ENCODE measurements around the gene NSD1.
A peak's percentile ranks its signal among the peaks of the same experiment; 100 is the strongest.

Gene NSD1

DNA sequence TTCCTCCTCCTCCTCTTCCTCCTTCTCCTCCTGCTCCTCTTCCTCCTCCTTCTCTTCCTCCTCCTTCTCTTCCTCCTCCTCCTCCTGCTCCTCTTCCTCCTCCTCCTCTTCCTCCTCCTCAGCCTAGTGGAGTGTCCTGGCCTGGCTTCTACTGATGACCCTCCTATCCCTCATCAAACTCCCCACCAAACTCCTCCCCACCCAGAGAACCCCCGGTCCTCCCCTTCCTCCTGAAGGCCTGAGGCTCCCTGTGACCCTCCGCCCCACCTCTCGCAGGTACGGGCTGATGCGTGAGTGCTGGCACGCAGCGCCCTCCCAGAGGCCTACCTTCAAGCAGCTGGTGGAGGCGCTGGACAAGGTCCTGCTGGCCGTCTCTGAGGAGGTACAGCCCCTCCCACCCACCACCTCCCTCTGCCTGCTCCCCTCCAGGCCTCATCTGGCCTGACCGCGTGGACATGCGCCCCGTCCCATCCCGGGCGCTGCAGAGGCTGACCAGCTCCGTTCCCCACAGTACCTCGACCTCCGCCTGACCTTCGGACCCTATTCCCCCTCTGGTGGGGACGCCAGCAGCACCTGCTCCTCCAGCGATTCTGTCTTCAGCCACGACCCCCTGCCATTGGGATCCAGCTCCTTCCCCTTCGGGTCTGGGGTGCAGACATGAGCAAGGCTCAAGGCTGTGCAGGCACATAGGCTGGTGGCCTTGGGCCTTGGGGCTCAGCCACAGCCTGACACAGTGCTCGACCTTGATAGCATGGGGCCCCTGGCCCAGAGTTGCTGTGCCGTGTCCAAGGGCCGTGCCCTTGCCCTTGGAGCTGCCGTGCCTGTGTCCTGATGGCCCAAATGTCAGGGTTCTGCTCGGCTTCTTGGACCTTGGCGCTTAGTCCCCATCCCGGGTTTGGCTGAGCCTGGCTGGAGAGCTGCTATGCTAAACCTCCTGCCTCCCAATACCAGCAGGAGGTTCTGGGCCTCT is 36.3 kb upstream of the NSD1 start:
- no peak for DNase-seq

DNA sequence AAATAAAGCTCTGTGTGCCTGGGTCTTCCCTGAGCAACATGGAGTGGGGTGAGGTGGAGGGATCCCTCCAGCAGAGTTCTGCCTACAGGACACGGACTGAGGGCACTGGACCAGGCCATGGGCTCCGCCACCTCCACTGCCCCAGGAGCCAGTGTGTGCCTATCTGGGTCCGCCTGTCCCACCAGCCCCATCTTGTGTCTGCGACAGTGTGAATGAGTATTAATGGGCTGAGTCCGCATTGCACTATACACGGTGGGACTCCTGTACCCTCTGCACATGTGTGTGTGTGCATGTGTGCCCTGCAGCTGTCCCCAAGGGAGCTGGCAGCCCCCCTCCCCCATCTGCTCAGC is 35.5 kb upstream of the NSD1 start:
- no peak for DNase-seq

DNA sequence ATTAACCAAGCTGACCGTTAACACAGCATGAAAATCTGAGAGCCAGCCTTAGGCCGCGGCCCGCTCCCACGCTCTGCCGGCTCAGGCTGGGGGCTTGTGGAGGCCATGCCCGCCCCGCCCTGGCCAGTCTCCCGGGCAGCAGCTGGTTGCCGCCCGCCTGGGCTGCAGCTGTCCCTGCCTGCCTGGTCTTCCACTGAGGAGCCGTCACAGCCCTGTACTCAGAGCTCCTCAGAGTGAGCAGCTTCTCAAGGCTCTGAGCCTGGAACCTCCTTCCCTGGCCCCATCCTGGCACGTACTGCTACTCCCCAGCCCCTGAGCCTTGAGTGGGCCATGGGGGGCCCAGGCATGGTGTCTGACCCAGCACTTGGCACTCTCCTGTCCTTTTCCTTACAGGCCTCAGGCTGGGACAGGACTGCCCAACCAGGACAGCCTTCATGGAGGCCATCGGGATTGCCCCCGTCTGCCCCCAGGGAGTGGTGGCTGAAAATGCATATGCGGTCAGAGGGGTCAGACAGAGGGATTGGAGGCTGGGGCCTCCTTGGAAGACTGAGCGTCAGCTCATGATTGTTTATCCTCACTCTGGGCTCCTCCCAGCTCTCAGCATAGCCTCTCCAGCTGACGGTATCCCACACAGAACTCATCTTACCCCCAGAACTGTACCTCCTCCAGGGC is 35.0 kb upstream of the NSD1 start:
- DNase-seq = no peak

DNA sequence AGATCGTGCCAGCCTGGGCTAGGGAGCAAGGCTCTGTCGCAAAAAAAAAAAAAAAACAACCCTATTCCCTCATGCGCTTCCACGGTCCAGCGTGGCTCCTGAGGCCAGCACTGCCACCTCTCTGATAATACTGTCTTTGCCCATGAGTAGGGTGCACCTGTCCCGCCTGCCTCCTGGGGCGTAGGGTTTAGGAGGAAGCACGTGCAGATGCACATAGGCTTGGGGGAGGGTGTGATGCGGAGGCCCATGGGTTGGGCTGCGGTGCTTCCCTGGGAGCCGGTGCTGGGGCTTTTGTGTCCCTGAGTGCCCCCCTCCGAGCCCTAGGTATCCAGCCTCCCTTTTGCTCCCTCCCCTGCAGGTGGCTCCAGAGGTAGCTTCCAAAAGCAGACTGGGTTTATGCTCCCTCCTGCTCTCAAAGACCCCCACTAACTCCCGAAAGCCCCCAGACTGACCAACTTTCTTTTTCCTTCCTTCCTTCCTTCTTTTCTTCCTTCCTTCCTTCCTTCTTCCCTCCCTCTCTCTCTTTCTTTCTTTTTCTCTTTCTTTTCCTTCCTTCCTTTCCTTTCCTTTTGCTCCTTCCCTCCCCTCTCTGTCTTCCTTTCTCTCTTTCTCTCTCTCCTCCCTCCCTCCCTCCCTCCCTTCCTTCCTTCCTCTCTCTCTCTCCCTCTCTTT is 34.0 kb upstream of the NSD1 start:
- no peak for DNase-seq

DNA sequence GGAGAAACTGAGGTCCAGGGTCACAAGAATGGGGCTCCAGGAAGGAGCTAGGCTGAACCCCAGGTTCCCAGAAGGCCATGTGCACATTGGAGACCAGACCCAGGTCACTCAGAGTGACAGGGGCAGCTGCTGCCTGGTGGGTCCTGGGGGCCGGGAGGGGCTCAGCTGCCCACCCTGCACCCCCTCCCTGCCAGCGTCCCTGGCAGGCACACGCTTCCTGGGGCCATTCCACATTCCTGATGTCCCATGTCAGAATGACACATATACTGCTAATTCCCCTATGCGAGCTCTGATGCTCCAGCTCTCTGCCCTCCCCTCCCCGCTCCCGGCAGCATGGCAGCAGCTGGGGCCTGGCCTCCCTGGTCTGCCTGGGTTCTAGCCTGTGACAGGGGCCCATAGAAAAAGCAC is 32.9 kb upstream of the NSD1 start:
- no peak for DNase-seq

DNA sequence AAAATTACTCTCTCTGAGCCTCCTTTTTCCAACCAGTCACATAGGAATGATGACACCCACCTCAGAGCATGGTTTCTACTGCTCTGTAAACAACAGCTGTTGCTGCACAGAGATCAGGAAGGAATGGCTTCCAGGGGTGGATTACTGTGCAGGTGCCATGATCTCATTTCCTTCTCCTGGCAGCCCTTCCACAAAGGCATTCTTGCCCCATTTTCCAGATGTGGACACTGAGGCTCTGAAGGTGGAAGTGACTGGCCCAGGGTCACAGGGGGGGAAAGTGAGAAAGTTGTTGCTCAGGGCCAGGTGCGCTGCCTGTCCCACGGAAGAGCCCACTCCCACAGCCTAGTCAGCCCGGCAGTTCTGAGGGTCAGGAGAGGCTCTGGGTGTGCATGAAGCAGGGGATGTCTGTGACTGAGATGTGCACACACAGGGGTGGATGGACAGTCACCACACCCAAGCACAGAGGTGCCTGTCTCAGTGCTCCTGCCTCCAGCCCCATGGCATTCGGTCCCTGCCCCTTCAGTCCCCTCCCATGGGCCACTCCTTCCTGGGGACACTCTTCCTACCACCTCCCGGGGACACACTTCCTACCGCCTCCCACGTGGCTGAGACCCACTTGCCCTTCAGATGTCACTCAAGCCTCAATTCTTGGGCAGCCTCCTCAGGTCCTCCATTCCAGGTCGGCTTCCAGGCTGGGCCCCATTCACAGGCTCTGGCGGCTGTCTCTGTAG is 29.9 kb upstream of the NSD1 start:
- no peak for DNase-seq

DNA sequence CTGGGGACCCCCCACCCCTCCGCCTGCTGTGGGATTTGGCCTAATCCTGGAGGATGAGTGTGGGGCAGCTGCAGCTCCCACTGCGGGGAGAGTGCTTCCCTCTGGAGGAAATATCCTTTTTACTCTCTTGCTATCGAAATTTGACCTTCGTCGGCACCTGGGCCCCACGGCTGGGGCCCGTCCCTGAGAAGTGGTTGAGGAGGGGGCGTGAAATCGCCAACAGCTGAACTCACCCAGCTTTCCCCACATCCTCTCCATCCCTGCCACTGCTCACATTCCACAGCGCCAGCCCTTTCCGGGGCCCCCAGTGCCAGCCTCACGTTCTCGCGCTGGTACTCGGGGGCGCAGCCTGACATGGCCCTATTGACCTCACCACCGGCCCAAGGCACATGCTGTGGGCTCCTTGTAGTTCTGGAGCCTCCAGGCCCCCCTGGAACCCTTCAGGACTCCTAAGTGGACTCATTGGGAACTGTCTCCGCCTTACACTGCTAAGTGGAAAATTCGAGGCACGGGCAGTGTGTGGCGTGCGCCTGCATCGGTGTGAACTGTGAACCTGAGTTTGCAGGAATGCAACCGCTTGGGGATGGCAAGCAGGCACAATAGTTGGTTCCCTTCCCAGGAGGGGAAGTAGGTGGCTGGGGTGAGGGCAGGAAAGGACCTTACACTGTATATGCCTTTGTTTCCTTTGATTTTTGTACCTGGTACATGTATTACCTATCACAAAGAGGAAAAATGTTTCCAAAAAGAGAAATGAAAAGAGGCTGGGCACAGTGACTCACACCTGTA is 27.7 kb upstream of the NSD1 start:
- no peak for DNase-seq

DNA sequence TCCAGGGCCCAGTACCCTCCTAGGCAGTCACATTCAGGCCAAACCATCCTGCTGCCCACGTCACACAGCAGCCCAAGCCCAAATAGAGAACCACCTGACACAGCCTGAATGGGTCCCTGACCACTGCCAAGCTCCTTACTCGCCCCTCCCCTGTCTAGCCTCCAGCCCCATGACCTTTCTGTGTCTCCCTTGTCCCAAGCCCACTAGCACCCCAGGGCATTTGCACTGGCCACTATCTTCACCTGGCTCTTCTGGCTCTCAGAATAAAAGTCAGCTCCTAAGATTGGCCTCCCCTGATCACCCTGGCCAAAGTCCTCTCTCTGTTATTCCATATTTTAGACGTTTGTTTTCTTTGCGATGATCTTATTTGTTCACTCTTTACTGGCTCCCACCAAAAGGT is 26.4 kb upstream of the NSD1 start:
- DNase-seq = no peak

DNA sequence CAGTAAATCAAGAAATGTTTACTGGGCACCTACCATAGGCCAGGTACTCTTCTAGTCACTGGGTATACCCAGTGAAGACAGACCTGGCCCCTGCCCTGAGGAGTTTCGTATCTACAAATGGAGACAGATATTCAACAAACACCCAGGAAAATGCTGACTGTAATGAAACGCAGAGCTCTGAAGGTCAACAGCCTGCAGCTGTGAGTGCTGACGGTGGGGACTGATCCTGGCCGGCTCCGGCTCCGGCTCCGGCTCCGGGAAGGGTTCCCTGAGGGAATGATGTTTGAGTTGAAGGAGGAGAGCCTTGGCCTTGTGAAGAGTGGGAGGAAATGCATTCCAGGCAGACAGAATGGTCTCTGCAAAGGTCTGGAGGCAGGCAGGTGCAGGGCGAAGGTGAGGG is 23.8 kb upstream of the NSD1 start:
- DNase-seq = no peak

DNA sequence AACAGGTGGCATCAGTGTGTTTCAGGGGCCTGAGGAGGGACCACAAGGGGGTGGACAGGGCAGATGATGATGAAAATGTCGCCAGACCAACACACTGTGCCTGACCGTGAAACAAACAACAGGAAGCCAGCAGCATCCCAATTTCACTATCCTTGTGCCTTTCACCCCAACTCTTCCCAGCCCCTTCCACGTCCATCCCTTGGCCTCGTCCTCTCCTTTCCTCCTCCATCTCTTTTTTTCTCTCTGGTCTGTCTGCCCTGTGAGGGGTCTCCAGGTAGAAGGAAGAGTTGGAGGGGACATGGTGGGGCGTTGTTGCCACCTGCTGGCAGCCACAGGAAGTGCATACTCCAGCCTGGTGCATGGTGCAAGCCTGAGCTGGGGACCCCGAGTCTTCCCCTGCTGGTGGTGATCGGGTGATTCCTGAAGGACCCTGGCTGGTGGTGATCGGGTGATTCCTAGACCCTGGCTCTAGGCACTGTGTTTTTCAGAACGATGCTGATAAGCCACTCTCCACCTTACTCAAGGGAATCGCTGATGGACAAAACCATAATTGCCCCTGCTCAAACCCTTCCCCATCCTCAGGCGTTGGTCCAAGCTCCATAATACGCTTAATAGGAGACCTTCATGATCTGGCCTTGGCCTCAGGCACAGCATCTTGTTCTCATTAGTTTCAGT is 21.7 kb upstream of the NSD1 start:
- DNase-seq = peak; percentile 70

DNA sequence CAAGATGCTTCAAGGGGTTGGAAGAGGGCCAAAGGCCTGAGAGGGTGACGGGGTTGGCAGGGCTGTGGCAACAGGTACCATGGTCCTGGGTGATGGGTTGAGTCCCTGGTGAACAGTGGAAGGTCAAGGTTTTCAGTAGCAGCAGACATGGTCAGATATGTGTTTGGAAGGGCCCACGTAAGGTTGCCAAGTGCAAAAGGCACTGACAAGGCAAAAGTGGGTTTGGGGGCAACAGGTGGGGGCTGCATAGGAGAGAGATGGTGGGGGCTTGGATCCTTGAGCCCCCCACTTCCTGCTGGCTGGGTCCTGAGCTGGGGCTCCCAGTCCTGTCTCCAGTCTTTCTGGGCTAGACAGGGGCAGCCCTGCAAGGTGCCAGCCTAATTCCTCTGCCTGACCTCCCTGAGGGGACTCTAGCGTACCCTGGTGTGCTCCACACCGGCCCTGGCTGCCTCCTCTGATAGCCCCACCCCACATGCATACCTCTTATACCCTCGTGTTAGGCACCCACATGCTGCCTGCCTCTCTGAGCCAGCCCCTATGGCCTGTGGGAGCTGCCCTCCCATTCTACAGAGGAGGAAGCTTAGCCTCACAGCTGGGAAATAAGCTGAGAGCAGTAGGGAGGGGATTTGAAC is 20.9 kb upstream of the NSD1 start:
- no peak for DNase-seq

DNA sequence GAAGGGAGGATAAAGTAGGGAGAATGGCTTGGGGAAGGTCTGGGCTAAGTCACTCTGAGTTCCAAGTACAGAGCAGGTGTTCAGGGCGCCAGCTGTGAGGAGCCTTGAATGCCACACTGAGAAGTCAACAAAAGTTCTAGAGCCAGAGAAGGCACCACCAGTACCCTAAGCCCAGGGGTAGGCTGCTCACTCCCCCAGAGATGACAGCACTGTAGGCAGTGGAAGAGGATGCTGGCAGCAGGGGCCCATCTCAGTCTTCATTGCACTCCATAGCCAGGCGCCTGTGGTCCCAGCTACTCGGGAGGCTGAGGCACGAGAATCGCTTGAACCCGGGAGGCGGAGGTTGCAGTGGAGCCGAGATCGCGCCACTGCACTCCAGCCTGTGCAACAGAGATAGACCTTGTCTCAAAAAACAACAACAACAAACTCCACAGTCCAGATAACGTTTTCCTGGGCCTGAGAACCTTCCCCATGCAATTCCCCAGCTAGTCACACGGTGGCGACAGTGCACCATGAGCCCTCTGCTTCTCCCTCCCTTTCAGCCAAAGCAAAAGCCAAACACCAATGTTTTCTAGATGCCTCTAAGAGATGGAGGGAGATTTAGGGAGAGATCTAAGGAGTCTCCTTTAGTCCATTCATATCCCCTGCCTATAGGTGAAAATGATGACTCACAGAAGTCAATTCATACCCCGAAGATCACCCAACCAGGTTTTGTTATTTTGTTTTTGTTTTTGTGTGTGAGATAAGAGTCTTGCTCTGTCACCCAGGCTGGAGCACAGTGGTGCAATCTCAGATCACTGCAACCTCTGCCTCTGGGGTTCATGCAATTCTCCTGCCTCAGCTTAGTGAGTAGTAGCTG is 19.8 kb upstream of the NSD1 start:
- peak; percentile 84 for DNase-seq

DNA sequence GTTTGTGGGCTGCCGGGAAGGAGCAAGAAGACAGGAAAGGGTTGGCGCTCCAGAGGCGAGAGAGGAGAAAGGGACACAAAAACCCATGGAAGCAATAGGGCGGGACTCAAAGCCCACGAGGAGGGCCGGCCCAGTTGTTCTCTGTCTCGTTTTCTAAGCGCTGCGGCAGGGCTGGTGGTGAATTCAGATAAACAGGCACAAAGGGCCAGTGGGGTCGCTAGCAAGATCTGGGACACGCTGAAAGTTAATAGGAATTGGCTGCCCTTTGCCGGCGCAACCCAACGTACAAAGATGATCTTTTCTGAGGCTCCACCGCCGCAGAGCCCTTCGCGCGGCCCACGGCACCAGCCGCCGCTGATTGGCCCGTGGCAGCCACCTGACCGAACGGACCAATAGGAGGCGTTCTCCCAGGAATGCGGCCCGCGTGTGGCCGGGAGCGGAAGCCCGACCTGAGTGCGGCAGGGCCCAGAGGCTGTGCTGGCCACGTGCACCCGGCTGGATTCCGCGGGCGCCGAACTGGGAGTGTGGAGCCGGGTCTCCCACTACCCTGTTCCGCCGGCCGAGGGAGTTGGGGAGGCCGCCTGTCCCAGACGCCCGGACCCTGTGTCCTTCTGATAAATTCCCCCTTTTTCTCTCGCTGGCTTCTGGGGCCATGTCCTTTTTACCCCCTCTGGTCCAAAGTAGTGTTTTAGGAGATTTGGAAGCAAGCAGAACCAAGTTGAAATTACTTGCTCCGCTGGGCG is 16.8 kb upstream of the NSD1 start:
- DNase-seq = peak; percentile 86

DNA sequence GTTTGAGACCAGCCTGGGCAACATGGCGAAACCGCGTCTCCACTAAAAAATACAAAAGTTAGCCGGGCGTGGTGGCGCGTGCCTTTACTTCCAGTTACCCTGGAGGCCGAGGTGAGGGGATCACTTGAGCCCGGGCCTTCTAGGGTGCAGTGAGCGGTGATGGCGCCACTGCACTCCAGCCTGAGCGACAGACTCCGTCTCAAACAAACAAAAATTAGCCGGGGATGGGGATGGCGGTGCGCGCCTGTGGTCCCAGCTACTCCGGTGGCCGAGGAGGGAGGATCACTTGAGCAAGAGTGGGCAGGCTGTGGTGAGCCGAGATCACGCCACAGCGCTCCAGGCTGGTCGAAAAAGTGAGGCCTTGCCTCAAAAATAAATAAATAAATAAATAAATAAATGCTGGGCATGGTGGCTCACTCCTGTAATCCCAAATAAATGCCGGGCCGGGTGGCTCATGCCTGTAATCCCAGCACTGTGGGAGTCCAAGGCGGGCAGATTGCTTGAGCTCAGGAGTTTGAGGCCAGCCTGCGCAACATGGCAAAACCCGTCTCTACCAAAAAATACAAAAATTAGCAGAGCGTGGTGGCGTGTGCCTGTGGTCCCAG is 16.0 kb upstream of the NSD1 start:
- DNase-seq = no peak

DNA sequence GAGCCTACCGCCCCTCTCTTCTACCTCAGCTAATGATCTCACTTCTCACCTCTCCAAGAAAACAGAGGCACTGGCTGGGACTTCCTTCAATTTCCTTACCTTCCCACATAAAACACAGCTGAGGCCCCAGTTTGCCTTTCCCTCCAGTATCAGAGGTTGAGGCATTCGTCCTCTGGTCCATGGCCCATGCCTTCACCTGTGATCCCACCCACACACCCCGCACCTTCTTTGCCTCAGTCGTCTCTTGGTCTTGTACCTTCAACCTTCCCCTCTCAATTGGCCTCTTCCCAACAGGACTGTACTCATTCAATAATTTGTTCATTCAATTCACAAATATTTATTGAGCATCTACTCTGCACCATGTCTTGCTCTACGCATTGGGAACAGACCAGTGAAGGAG is 11.0 kb upstream of the NSD1 start:
- no peak for DNase-seq

DNA sequence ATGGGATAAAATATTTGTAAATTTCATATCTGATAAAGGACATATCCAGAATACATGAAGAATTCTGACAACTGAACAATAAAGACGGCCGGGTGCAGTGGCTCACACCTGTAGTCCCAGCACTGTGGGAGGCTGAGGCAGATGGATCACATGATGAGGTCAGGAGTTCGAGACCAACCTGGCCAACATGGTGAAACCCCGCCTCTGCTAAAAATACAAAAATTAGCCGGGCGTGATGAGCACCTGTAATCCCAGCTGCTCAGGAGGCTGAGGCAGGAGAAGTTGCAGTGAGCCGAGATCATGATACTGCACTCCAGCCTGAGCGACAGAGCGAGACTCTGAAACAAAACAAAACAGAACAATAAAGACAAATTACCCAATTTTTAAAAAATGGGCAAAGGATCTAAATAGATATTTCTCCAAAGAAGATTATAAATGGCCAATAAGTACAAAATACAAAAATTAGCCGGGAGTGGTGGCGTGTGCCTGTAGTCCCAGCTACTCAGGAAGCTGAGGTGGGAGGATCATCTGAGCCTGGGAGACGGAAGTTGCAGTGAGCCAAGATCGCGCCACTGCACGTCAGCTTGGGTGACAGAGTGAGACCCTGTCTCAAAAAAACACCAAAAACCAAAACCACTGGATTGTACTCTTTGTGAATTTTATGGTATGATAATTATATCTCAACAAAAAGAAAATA is 9.6 kb upstream of the NSD1 start:
- DNase-seq = no peak

DNA sequence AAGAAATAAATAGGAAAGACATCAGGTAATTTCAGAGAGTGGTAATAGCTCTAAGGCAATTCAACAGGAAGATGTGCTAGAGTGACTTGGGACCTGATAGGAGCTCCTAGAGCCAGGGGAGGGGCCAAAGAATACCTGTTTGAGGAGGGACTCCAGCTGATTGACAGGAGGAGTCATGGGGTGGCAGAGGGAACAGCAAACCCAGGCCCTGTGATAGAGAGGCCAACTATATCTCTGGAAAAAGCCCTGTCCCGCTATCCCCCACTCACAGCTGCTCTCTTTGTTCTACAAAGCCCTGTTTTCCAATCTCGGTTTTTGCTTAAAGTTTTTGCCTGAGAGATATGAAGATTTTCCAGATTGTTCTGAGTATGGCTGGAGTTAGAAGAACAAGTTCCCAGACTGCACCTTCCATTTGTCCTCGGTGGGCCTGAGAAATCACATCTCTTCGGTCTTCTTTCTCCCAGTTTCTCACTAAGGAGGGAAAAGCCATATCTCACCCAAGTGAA is 9.0 kb upstream of the NSD1 start:
- DNase-seq = no peak

DNA sequence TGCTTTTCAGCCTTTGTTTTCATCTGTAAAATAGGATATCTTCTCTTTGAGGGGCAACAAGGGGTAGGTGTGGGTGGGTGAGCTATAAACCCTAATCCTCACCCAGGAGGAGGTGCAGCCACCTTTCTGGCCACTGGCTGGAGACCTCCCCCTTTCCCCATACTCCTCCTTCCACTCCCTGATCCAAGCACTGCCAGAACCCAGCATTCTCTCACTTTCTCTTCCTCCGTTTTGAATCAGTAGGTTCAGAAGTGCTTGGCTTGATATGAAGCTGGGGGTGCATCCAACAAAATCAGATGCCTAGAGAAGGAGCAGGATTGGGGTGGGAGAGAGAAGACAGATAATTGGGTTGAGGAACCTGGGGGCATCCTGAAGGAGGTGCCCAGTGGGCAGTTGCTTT is 6.8 kb upstream of the NSD1 start:
- no peak for DNase-seq

Measured in stimulated activated CD4-positive, alpha-beta T cell treated with anti-CD3 and anti-CD28 coated beads, Interleukin-4, amount 100 ng/mL, for 24 hours (primary cell).